ENCODE results near the gene CMPK2. TPM values are rescaled to one million over a fixed set of nuclear protein-coding genes. Genes with fewer than 3 reads are reported as not detected.

CMPK2 gene
- total RNA-seq, 2 donors from 2014 or later = 5.3 to 31.1 TPM

- Histone ChIP-seq H3K9me3 (peaks cover 16% of the 10 kb centered on the region), H3K4me3 (no peak overlapping the region), H3K4me1 (ENCODE audit: control insufficient read depth in 1 of 2, low read depth in 2 of 2) (no peaks in the 10 kb centered on the region), H3K27ac (no peak overlapping the region), H3K27me3 (replicated peaks; ENCODE audit: insufficient read depth) (no peaks in the 10 kb centered on the region), H3K36me3 (peaks cover 15% of the 10 kb centered on the region)
- TF ChIP-seq CTCF (IDR thresholded peaks at IDR 0.05) = no peak
- no peak for DNase-seq (ENCODE audit: low spot score)
- ATAC-seq (ENCODE audit: insufficient number of reproducible peaks, low FRiP score, low read depth) = no peak
Measured at GRCh38 chr2:6854416-6854815, 11.3 kb downstream of the CMPK2 start.

- Histone ChIP-seq H3K4me1 (ENCODE audit: control insufficient read depth in 1 of 2, low read depth in 2 of 2) (no peaks in the 10 kb centered on the region), H3K36me3 (peaks cover 31% of the 10 kb centered on the region), H3K27ac (no peak overlapping the region), H3K9me3 (peaks cover 16% of the 10 kb centered on the region), H3K4me3 (no peak overlapping the region), H3K27me3 (replicated peaks; ENCODE audit: insufficient read depth) (no peaks in the 10 kb centered on the region)
- no peak for ATAC-seq (ENCODE audit: insufficient number of reproducible peaks, low FRiP score, low read depth)
- DNase-seq (ENCODE audit: low spot score) = no peak
- no peak for TF ChIP-seq CTCF (IDR thresholded peaks at IDR 0.05)
Measured at GRCh38 chr2:6852195-6852594, 13.5 kb downstream of the CMPK2 start.

DNA sequence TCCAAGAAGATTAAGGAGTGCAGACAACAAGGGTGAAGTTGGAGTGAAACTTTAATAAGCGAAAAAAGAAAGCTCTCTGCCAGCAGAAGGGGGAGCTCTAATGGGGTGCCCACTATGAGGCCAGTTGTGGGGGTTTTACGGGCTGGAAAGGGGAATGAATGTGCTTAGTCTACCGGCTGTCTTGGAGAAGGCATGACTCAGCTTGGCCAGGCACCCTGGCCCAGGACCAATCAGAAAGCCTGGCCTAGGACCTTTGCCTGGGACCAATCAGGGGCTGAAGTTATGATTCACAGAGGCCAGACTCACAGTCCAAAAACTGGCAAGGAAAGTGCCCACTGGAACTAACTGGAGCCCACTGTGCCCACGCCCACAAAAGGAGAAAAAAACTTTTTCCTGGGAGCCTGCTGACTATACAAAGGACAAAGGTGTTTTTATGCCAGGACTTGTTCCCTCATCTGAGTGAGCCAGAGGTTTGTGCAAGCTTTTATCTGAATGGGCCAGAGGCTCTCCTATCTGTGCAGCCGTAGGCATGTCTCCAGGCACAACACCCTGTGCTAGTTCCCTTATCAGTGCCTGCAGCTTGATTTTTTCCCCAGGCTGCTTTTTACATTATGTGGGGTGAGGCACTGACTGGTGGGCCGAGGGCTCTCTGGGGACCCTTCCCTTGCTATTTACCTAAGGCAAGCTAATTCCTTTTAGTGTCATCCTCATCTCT is 18.6 kb downstream of the CMPK2 start:
- Histone ChIP-seq H3K27ac (no peak overlapping the region), H3K9me3 (peaks cover 64% of the 10 kb centered on the region), H3K4me1 (ENCODE audit: control insufficient read depth in 1 of 2, low read depth in 2 of 2) (no peaks in the 10 kb centered on the region), H3K36me3 (peaks cover 31% of the 10 kb centered on the region), H3K4me3 (no peak overlapping the region), H3K27me3 (replicated peaks; ENCODE audit: insufficient read depth) (no peaks in the 10 kb centered on the region)
- TF ChIP-seq CTCF (IDR thresholded peaks at IDR 0.05) = no peak
- DNase-seq (ENCODE audit: low spot score) (no peak), ATAC-seq (ENCODE audit: insufficient number of reproducible peaks, low FRiP score, low read depth) (no peak)

- ATAC-seq (ENCODE audit: insufficient number of reproducible peaks, low FRiP score, low read depth) (no peak), DNase-seq (ENCODE audit: low spot score) (no peak)
- peaks cover 69% of the 10 kb centered on the region for H3K9me3 ChIP-seq
- no peaks in the 10 kb centered on the region for H3K27me3 ChIP-seq (replicated peaks; ENCODE audit: insufficient read depth)
- no peak overlapping the region for H3K27ac ChIP-seq
- H3K36me3 ChIP-seq = peaks cover 31% of the 10 kb centered on the region
- H3K4me3 ChIP-seq = no peak overlapping the region
- no peak for TF ChIP-seq CTCF (IDR thresholded peaks at IDR 0.05)
- H3K4me1 ChIP-seq (ENCODE audit: control insufficient read depth in 1 of 2, low read depth in 2 of 2) = no peaks in the 10 kb centered on the region
Measured at GRCh38 chr2:6846540-6846939, 19.2 kb downstream of the CMPK2 start.

GRCh38 chr2:6845903-6846302 is 19.8 kb downstream of the CMPK2 start:
- Histone ChIP-seq H3K9me3 (peaks cover 69% of the 10 kb centered on the region), H3K36me3 (peaks cover 25% of the 10 kb centered on the region), H3K4me3 (no peak overlapping the region), H3K27me3 (replicated peaks; ENCODE audit: insufficient read depth) (no peaks in the 10 kb centered on the region), H3K27ac (no peak overlapping the region), H3K4me1 (ENCODE audit: control insufficient read depth in 1 of 2, low read depth in 2 of 2) (no peaks in the 10 kb centered on the region)
- TF ChIP-seq CTCF (IDR thresholded peaks at IDR 0.05) = no peak
- ATAC-seq (ENCODE audit: insufficient number of reproducible peaks, low FRiP score, low read depth) (no peak), DNase-seq (ENCODE audit: low spot score) (no peak)

All from thoracic aorta (tissue), 2 donors.